Hepatocyte (in vitro differentiated cells): ENCODE data around the gene HOXD4. TPM values are rescaled to one million over a fixed set of nuclear protein-coding genes. Genes with fewer than 3 reads are reported as not detected.

Source experiments
- DNase-seq: peaks from one replicate; pipeline ENCODE4 v3.0.0-alpha.2; 2016; ENCODE audit warnings: low spot score
- H2AFZ ChIP-seq: fragments of 200-600 bp; sonication (generic); 2 replicates; pipeline ENCODE4 v1.6.0; 2016; ENCODE audit warnings: antibody characterized with exemption, mild to moderate bottlenecking
- H3K27ac ChIP-seq: fragments of 200-600 bp; sonication (generic); 2 replicates; pipeline ENCODE4 v1.5.1; 2016; ENCODE audit warnings: mild to moderate bottlenecking
- H3K27me3 ChIP-seq: fragments of 200-600 bp; sonication (generic); 2 replicates; pipeline ENCODE4 v1.6.1; 2016
- H3K36me3 ChIP-seq: fragments of 200-600 bp; sonication (generic); replicated peaks from 2 replicates; pipeline ENCODE4 v1.5.1; 2016; ENCODE audit warnings: low read depth; ENCODE audit not compliant: insufficient read depth
- H3K4me1 ChIP-seq: fragments of 200-600 bp; sonication (generic); 2 replicates; pipeline ENCODE4 v1.5.1; 2016; ENCODE audit warnings: mild to moderate bottlenecking, moderate library complexity; ENCODE audit not compliant: insufficient read depth
- H3K4me2 ChIP-seq: fragments of 200-600 bp; sonication (generic); 2 replicates; pipeline ENCODE4 v1.6.0; 2016
- H3K4me3 ChIP-seq: fragments of 200-600 bp; sonication (generic); 2 replicates; pipeline ENCODE4 v1.5.1; 2016; ENCODE audit warnings: mild to moderate bottlenecking
- H3K79me2 ChIP-seq: fragments of 200-600 bp; sonication (generic); 2 replicates; pipeline ENCODE4 v1.6.0; 2017; ENCODE audit warnings: mild to moderate bottlenecking
- H3K9me2 ChIP-seq: fragments of 200-600 bp; sonication (generic); replicated peaks from 2 replicates; pipeline ENCODE4 v1.6.0; 2017; ENCODE audit warnings: mild to moderate bottlenecking; ENCODE audit not compliant: insufficient read depth
- H3K9me3 ChIP-seq: fragments of 200-600 bp; sonication (generic); 2 replicates; pipeline ENCODE4 v1.5.1; 2016; ENCODE audit warnings: low read depth, mild to moderate bottlenecking
- H4K20me1 ChIP-seq: fragments of 200-600 bp; sonication (generic); 2 replicates; pipeline ENCODE4 v1.6.0; 2016; ENCODE audit warnings: mild to moderate bottlenecking; ENCODE audit not compliant: insufficient read depth, poor library complexity, severe bottlenecking
- EZH2 ChIP-seq: fragments of 200-600 bp; sonication (generic); IDR thresholded peaks from 2 replicates; pipeline ENCODE4 v1.6.1; 2016; ENCODE audit warnings: antibody characterized with exemption, mild to moderate bottlenecking, borderline replicate concordance
- EZH2phosphoT487 ChIP-seq: fragments of 200-600 bp; sonication (generic); IDR thresholded peaks from one replicate; pipeline ENCODE4 v1.6.1; 2018; ENCODE audit warnings: antibody characterized with exemption, mild to moderate bottlenecking, low read depth, moderate library complexity; ENCODE audit not compliant: unreplicated experiment, severe bottlenecking
- WGBS: methylation state at CpG from one replicate; pipeline ENCODE4 v1.1.6; 2016; ENCODE audit warnings: low lambda C conversion rate; ENCODE audit errors: missing lambda C conversion rate; 5-methylcytosine and 5-hydroxymethylcytosine counted together
- polyA plus RNA-seq: library from polyadenylated mRNA; unstranded; fragments of >200 nt; fragmentation: Nextera tagmentation; extraction: Ambion mirVana; gene quantifications from 2 replicates; pipeline ENCODE4 v1.2.1, GENCODE V29; 2016
- total RNA-seq: library from RNA; depleted of rRNA; stranded (reverse); fragments of >200 nt; gene quantifications from 2 replicates; pipeline ENCODE4 v1.2.3, GENCODE V29; 2014
- TF ChIP-seq, protein P1 (sequence below): fragments of 200-600 bp; sonication (generic); IDR thresholded peaks from 2 replicates; pipeline ENCODE4 v1.5.1; 2016; ENCODE audit warnings: antibody characterized with exemption, mild to moderate bottlenecking; ENCODE audit not compliant: poor library complexity

Gene HOXD4
- total and polyA plus RNA-seq, 2 experiments from 2014 or later: 0.70 TPM; not detected in 1

DNA sequence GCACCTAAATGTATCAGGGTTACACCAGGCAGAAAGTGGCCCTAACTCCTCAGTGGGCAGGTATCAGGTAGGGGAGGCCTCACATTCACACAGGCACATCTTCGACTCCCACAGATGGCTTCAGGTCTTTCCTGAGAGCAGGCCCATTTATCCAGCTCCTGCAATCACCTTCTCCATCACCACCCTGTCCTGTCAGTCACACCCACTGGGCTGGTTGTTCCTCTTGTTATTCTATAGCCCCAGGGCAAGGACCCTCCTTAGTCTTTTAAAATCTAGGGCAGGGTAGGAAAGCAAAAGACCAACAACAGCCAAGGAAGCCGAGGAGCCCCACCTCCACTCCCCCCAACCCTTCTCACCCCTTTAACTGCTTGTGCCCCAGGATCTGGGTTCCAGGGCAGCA lies 9.1 kb upstream of the HOXD4 start:
- WGBS: 89% methylated on average over 2 of the region's 2 CpGs
- no peak for DNase-seq

DNA sequence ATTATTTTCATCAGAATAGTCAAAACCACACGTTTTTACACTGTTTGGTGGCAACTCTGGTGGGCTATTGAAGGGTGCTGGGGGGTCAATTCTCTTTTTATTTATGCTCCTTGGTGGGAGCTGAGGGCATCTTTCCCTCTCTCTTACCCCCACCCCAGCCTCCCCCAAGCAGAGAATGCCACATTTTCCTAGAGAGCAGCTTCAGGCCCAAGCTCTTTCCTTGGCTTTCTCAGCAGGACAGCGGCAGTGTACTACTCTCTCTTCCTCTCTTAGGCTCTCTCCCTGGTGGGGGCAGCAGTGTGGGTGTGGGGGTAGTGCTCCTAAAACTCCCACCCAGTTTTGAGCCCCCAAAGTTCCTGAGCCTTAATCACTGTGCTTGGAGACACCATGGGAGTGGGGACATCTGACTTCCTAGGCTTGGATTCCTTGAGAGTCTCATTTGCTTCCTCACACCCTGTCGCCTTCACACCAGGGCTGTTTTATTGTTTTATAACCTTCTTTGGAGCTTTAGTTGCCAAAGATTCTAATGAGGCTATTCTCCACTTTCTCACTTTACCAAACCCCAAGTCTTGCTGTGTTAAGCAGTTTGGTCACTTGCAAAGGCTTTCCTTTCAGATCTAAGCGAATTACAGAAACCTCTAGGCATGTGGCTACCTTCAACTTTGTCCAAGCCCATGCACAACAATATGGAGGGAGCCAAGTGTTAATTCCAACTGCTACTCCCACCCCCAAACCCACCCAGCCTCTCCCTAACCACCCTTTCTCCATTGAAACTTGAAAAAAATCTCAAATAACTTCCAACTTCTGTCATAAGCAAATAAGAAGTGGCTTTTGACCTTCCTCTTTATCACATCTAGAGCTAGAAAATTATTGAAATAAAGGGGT lies 6.0 kb upstream of the HOXD4 start:
- H2AFZ ChIP-seq: no peak overlapping the region
- H3K4me2 ChIP-seq: no peak overlapping the region
- peaks cover 1% of the 10 kb centered on the region for H3K4me1 ChIP-seq
- no peak for TF ChIP-seq EZH2
- TF ChIP-seq EZH2phosphoT487: no peak
- TF ChIP-seq, protein P1, sequence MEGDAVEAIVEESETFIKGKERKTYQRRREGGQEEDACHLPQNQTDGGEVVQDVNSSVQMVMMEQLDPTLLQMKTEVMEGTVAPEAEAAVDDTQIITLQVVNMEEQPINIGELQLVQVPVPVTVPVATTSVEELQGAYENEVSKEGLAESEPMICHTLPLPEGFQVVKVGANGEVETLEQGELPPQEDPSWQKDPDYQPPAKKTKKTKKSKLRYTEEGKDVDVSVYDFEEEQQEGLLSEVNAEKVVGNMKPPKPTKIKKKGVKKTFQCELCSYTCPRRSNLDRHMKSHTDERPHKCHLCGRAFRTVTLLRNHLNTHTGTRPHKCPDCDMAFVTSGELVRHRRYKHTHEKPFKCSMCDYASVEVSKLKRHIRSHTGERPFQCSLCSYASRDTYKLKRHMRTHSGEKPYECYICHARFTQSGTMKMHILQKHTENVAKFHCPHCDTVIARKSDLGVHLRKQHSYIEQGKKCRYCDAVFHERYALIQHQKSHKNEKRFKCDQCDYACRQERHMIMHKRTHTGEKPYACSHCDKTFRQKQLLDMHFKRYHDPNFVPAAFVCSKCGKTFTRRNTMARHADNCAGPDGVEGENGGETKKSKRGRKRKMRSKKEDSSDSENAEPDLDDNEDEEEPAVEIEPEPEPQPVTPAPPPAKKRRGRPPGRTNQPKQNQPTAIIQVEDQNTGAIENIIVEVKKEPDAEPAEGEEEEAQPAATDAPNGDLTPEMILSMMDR: no peak
- peaks cover 95% of the 10 kb centered on the region for H3K27me3 ChIP-seq
- no peak overlapping the region for H3K27ac ChIP-seq
- no peaks in the 10 kb centered on the region for H3K79me2 ChIP-seq
- no peaks in the 10 kb centered on the region for H4K20me1 ChIP-seq
- no peaks in the 10 kb centered on the region for H3K9me2 ChIP-seq
- no peak overlapping the region for H3K4me3 ChIP-seq
- H3K36me3 ChIP-seq: no peaks in the 10 kb centered on the region
- DNase-seq: no peak
- 47% methylated on average over 4 of the region's 4 CpGs for WGBS
- no peaks in the 10 kb centered on the region for H3K9me3 ChIP-seq

More for the DNA sequence above, 9.1 kb upstream of the HOXD4 start:
- Histone ChIP-seq H3K27me3 (peaks cover 94% of the 10 kb centered on the region), H3K36me3 (no peaks in the 10 kb centered on the region), H3K4me3 (no peak overlapping the region), H2AFZ (no peak overlapping the region), H3K4me2 (no peak overlapping the region), H3K4me1 (peaks cover 3% of the 10 kb centered on the region), H3K79me2 (no peaks in the 10 kb centered on the region), H3K27ac (no peak overlapping the region), H3K9me2 (no peaks in the 10 kb centered on the region), H4K20me1 (no peaks in the 10 kb centered on the region), H3K9me3 (no peaks in the 10 kb centered on the region)
- no peak for TF ChIP-seq EZH2phosphoT487

DNA sequence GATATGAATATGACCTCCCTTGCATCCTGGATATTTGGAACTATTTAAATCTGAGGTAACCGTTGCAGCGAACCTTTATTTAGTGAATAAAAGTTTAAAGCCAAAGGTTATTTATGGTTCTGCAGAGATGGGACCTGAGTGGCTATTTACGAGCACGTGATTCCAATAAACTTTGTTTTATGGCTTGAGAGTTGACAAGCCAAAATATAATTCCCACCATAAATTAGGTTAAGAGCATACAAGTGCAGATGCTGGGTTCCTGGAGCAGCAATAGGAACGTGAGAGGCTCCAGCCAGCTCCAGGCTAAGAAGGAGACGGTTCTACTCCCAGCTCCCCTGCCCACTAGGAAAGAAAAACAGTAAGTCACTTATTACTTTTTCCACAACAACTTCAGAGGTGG lies 5.2 kb upstream of the HOXD4 start:
- TF ChIP-seq EZH2: no peak
- TF ChIP-seq, protein P1: no peak
- no peak for TF ChIP-seq EZH2phosphoT487
- Histone ChIP-seq H3K27ac (no peak overlapping the region), H3K9me2 (no peaks in the 10 kb centered on the region), H3K4me2 (no peak overlapping the region), H3K9me3 (no peaks in the 10 kb centered on the region), H3K4me3 (no peak overlapping the region), H2AFZ (no peak overlapping the region), H4K20me1 (no peaks in the 10 kb centered on the region), H3K36me3 (no peaks in the 10 kb centered on the region), H3K4me1 (no peaks in the 10 kb centered on the region), H3K79me2 (no peaks in the 10 kb centered on the region), H3K27me3 (peaks cover 98% of the 10 kb centered on the region)
- DNase-seq: no peak
- WGBS: 37% methylated on average over 6 of the region's 6 CpGs

DNA sequence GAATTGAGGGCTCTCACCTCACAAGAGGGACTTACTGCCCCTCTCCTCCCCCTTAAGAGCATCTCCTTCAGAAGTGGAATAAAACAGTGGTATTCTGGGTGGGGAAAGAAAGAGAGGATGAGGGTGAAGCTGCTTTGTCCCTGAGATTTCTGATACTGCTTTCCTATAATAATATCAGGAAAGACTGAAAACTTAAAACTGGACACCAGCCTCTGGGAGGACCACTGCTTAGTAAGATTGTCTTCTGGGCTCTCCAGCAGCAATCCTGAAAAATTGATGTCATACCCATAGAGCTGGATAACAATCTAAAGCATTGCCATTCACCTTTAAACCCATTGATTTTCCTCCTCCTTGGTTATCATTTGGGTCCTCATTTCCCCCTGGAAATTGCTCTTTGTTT lies 4.7 kb upstream of the HOXD4 start:
- H3K27me3 ChIP-seq: peaks cover 98% of the 10 kb centered on the region
- no peak overlapping the region for H3K4me3 ChIP-seq
- no peaks in the 10 kb centered on the region for H3K36me3 ChIP-seq
- no peak overlapping the region for H3K4me2 ChIP-seq
- H3K9me3 ChIP-seq: no peaks in the 10 kb centered on the region
- no peaks in the 10 kb centered on the region for H3K79me2 ChIP-seq
- no peaks in the 10 kb centered on the region for H3K9me2 ChIP-seq
- TF ChIP-seq EZH2 (no peak), EZH2phosphoT487 (no peak)
- TF ChIP-seq, protein P1: no peak
- H4K20me1 ChIP-seq: no peaks in the 10 kb centered on the region
- no peak for DNase-seq
- no peaks in the 10 kb centered on the region for H3K4me1 ChIP-seq
- H2AFZ ChIP-seq: no peak overlapping the region
- H3K27ac ChIP-seq: no peak overlapping the region
